K562 (cell line): Measurements from ENCODE around the gene DNAJC6. TPM values are rescaled to one million over a fixed set of nuclear protein-coding genes. Genes with fewer than 3 reads are reported as not detected.

Experiments used
- ATAC-seq: fragments of 200-7000 bp; cut with Tn5 transposase; 3 replicates; pipeline ENCODE4 v1.9.1; 2020; ENCODE audit warnings: moderate library complexity
- BruUV-seq: library from RNA; stranded (reverse); fragments of 400-500 nt; replicated peaks from 2 replicates; lab custom pipeline; 2021; lab: Mats Ljungman, UMichigan
- CTCF ChIA-PET: fragments of 300-600 bp; formaldehyde crosslinking; extraction: SDS; loops from one replicate; lab custom pipeline; 2021; ENCODE audit warnings: low intra/inter-chr PET ratio; lab: Yijun Ruan, JAX
- POLR2A ChIA-PET: fragments of 300-600, 350-650 bp; sonication (Branson Sonifier 250); formaldehyde crosslinking; extraction: SDS; loops from one replicate; lab custom pipeline; 2021; ENCODE audit warnings: antibody characterized with exemption, inconsistent platforms; lab: Yijun Ruan, JAX
- DNase-seq, 4 experiments: peaks; one replicate each; pipeline versions ENCODE4 v3.0.0 to v3.0.0-alpha.2; 2011 to 2018; ENCODE audit warnings: low spot score in 3 of 4, mixed read lengths in 3 of 4; ENCODE audit errors: extremely low read depth in 1 of 4
- FAIRE-seq: peaks from 2 replicates; lab custom pipeline; 2011; peaks lifted over from hg19 to GRCh38; lab: Jason Lieb, UNC
- H2AFZ ChIP-seq: 2 replicates; pipeline ENCODE4 v1.6.0; 2011; ENCODE audit warnings: low read depth, low read length, control low read depth, inconsistent platforms
- H3K27ac ChIP-seq: fragments of 200-600 bp; 3 replicates; pipeline ENCODE4 v1.8.0; 2011; ENCODE audit warnings: low read depth, mild to moderate bottlenecking, control low read depth, inconsistent platforms, low read length, moderate library complexity, mixed read lengths; ENCODE audit errors: extremely low read depth
- H3K27me3 ChIP-seq, 2 experiments: fragments of 300-600 bp in 1 of 2; 2 replicates in 1 of 2; 3 replicates in 1 of 2; pipeline versions ENCODE4 v1.6.0 to v1.8.0; 2011; ENCODE audit warnings: inconsistent platforms in 2 of 2, low read length in 2 of 2, mild to moderate bottlenecking in 1 of 2, mixed read lengths in 1 of 2, moderate library complexity in 1 of 2; ENCODE audit not compliant: control insufficient read depth in 2 of 2, insufficient read depth in 2 of 2
- H3K36me3 ChIP-seq: fragments of 300-600 bp; 3 replicates; pipeline ENCODE4 v1.8.0; 2011; ENCODE audit warnings: mild to moderate bottlenecking, low read length, inconsistent platforms; ENCODE audit not compliant: control insufficient read depth, insufficient read depth
- H3K4me1 ChIP-seq, 2 experiments: fragments of 200-600 bp in 1 of 2; replicated peaks in 1 of 2; 2 replicates in 1 of 2; 3 replicates in 1 of 2; pipeline versions ENCODE4 v1.5.1 to v1.8.0; 2011; ENCODE audit warnings: inconsistent platforms in 2 of 2, low read length in 2 of 2, mild to moderate bottlenecking in 1 of 2, mixed read lengths in 1 of 2, moderate library complexity in 1 of 2; ENCODE audit not compliant: control insufficient read depth in 2 of 2, insufficient read depth in 2 of 2
- H3K4me2 ChIP-seq: 2 replicates; pipeline ENCODE4 v1.6.1; 2011; ENCODE audit warnings: low read length, control low read depth, inconsistent platforms, mixed read lengths; ENCODE audit not compliant: insufficient read depth
- H3K4me3 ChIP-seq: fragments of 200-600 bp; sonication (generic), shearing (Covaris generic); 2 replicates; pipeline ENCODE4 v1.5.1; 2016; ENCODE audit warnings: control low read depth, inconsistent platforms
- H3K79me2 ChIP-seq: fragments of 200-600 bp; 3 replicates; pipeline ENCODE4 v1.8.0; 2011; ENCODE audit warnings: low read length, inconsistent platforms; ENCODE audit not compliant: control insufficient read depth, insufficient read depth
- H3K9ac ChIP-seq, 2 experiments: 2 replicates each; pipeline versions ENCODE4 v1.6.0 to v1.6.1; 2011; ENCODE audit warnings: low read depth in 2 of 2, low read length in 2 of 2, control low read depth in 1 of 2, inconsistent platforms in 1 of 2, mild to moderate bottlenecking in 1 of 2, mixed read lengths in 1 of 2; ENCODE audit not compliant: insufficient read depth in 1 of 2
- H3K9me1 ChIP-seq: one replicate; pipeline ENCODE4 v1.6.0; 2011; ENCODE audit warnings: inconsistent platforms, mild to moderate bottlenecking, low read length, moderate library complexity; ENCODE audit not compliant: control insufficient read depth, insufficient read depth
- H3K9me3 ChIP-seq: replicated peaks from 2 replicates; pipeline ENCODE4 v1.5.1; 2011; ENCODE audit warnings: low read depth, low read length, inconsistent platforms; ENCODE audit not compliant: control insufficient read depth, insufficient read depth
- H4K20me1 ChIP-seq: replicated peaks from 2 replicates; pipeline ENCODE4 v1.6.1; 2011; ENCODE audit warnings: low read length, inconsistent platforms, mixed read lengths; ENCODE audit not compliant: control insufficient read depth, insufficient read depth
- ATF7 ChIP-seq: fragments of 450-650 bp; IDR thresholded peaks from 2 replicates; pipeline ENCODE4 v1.7.1; 2014; ENCODE audit warnings: mild to moderate bottlenecking, moderate library complexity
- CHCHD3 ChIP-seq: fragments of 250-450 bp; sonication (Bioruptor Pico); IDR thresholded peaks from 2 replicates; pipeline ENCODE4 v2.1.2; 2022; ENCODE audit warnings: mild to moderate bottlenecking
- FUS ChIP-seq: fragments of 200-400 bp; formaldehyde crosslinking; optimal IDR thresholded peaks from 2 replicates; pipeline ENCODE3; 2017; ENCODE audit warnings: low read depth, low read length
- HIVEP1 ChIP-seq: fragments of 250-450 bp; sonication (Bioruptor Pico); IDR thresholded peaks from 2 replicates; pipeline ENCODE4 v1.4.0; 2020; ENCODE audit warnings: mild to moderate bottlenecking
- SNRNP70 ChIP-seq: fragments of 200-400 bp; formaldehyde crosslinking; optimal IDR thresholded peaks from 2 replicates; pipeline ENCODE3; 2017; ENCODE audit warnings: low read depth, low read length
- SREBF1 ChIP-seq: fragments of 150-350 bp; IDR thresholded peaks from 2 replicates; pipeline ENCODE4 v1.6.1; 2014; ENCODE audit warnings: antibody characterized with exemption, low read depth, low read length, borderline replicate concordance
- STAG1 ChIP-seq: sonication (generic); formaldehyde crosslinking; IDR thresholded peaks from 2 replicates; pipeline ENCODE4 v1.5.0; 2020; ENCODE audit warnings: missing genetic modification reagents, borderline replicate concordance
- TAF15 ChIP-seq: fragments of 200-400 bp; formaldehyde crosslinking; IDR thresholded peaks from 2 replicates; pipeline ENCODE4 v1.6.1; 2017; ENCODE audit warnings: mild to moderate bottlenecking, low read depth, low read length, moderate library complexity
- TEAD2 ChIP-seq: fragments of 450-650 bp; IDR thresholded peaks from 2 replicates; pipeline ENCODE4 v1.6.1; 2016; ENCODE audit warnings: missing genetic modification characterization, control low read depth, missing compliant biosample characterization
- ZNF282 ChIP-seq: sonication (generic); formaldehyde crosslinking; IDR thresholded peaks from 2 replicates; pipeline ENCODE4 v1.8.1; 2023; ENCODE audit warnings: missing genetic modification reagents
- in situ Hi-C: fragments of 300-500 bp; cut with MboI; formaldehyde crosslinking; loops from 4 replicates; pipeline ENCODE4 v1.15.0; 2018; ENCODE audit warnings: inconsistent platforms, mixed read lengths
- intact Hi-C: fragments of 100-400 bp; cut with micrococcal nuclease; formaldehyde crosslinking; loops from 2 replicates; pipeline ENCODE4 v1.14.2; 2022
- polyA plus RNA-seq, 8 experiments: library from polyadenylated mRNA; depleted of rRNA in 4 of 8; stranded (reverse) in 5 of 8; unstranded in 3 of 8; fragments of >200 nt; fragmentation: Nextera tagmentation in 2 of 8; fragmentation: Illumina TruSeq in 1 of 8; extraction: Ambion mirVana in 2 of 8; extraction: Trizol in 1 of 8; gene quantifications; 2 replicates each; pipeline versions ENCODE4 v1.2.1 to v1.2.3, GENCODE V29; 2011 to 2014; ENCODE audit warnings: inconsistent platforms in 1 of 8, missing spikeins in 1 of 8
- total RNA-seq, 7 experiments: library from RNA; depleted of rRNA in 6 of 7; stranded (reverse); fragments of >200 nt in 6 of 7; fragmentation: Illumina TruSeq in 2 of 7; extraction: Trizol in 2 of 7; gene quantifications; 2 replicates each; pipeline versions ENCODE4 v1.2.1 to v1.2.3, GENCODE V29; 2011 to 2021; ENCODE audit warnings: low replicate concordance in 1 of 7
- TF ChIP-seq, protein P1 (sequence below): fragments of 200-800 bp; sonication (Bioruptor generic); IDR thresholded peaks from 2 replicates; pipeline ENCODE4 v1.6.1; 2017; ENCODE audit warnings: missing genetic modification characterization, missing compliant biosample characterization
- TF ChIP-seq, protein P2 (sequence below): fragments of 150-350 bp; IDR thresholded peaks from 2 replicates; pipeline ENCODE4 v1.6.1; 2014; ENCODE audit warnings: low read depth, mild to moderate bottlenecking, low read length, borderline replicate concordance
- TF ChIP-seq, protein P3 (sequence below): sonication (generic); formaldehyde crosslinking; IDR thresholded peaks from 2 replicates; pipeline ENCODE4 v1.8.1; 2023; ENCODE audit warnings: mild to moderate bottlenecking, missing genetic modification reagents

Gene DNAJC6
- total and polyA plus RNA-seq, 9 of the 15 experiments (the other 6 are each of a cell fraction or from before 2014, with no cell fraction given) = 6.7 to 78.7 (median 28.0) TPM

DNA sequence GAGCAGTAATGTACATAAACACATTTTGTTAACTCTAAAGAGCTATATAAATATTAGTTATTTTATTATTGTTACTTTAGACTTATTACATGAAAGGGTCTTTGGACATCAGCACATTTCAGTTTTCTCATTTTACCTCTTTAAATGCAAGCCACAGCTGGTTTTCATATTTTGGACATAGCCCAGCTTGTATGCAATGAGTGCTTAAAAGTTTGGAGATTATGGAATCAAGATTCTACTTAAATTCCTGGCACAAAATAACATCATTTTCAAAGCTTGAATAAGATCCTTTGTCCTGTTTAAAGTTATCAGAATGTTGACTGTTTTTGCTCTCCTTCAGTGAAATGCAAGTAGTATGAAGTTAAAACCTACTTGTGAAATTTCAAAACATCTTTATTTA lies 95.6 kb downstream of the DNAJC6 start:
- H2AFZ ChIP-seq = no peak overlapping the region
- H3K4me1 ChIP-seq = no peaks in the 10 kb centered on the region; a peak in 1 of 5 replicates
- FAIRE-seq (no peak), DNase-seq (no peak), ATAC-seq (no peak)
- intact Hi-C loops = no loop called here
- no peak overlapping the region for H3K4me3 ChIP-seq
- H3K4me2 ChIP-seq = no peak overlapping the region
- CTCF ChIA-PET = no interaction called here
- peaks cover 96% of the 10 kb centered on the region for H3K36me3 ChIP-seq
- no peaks in the 10 kb centered on the region for H3K79me2 ChIP-seq
- H3K9me3 ChIP-seq = no peaks in the 10 kb centered on the region
- H3K9ac ChIP-seq = no peak overlapping the region
- POLR2A ChIA-PET = interaction anchor here (1.4 to 1.9 kb wide), 2 partner anchors 10 to 14 kb away, joined by 7 to 11 read pairs; no protein-coding TSS in a partner anchor
- H4K20me1 ChIP-seq = no peaks in the 10 kb centered on the region
- no TSS peak for BruUV-seq
- in situ Hi-C loops = no loop called here
- no peaks in the 10 kb centered on the region for H3K27me3 ChIP-seq
- H3K9me1 ChIP-seq = no peaks in the 10 kb centered on the region
- H3K27ac ChIP-seq = no peak overlapping the region
- TF ChIP-seq SREBF1 (no peak), STAG1 (CRISPR knock-in tag) (no peak), HIVEP1 (CRISPR knock-in tag) (no peak), SNRNP70 (no peak), FUS (no peak), CHCHD3 (CRISPR knock-in tag) (no peak), TAF15 (no peak), ZNF282 (CRISPR knock-in tag) (no peak), TEAD2 (tag) (no peak), ATF7 (no peak)
- TF ChIP-seq, protein P1, sequence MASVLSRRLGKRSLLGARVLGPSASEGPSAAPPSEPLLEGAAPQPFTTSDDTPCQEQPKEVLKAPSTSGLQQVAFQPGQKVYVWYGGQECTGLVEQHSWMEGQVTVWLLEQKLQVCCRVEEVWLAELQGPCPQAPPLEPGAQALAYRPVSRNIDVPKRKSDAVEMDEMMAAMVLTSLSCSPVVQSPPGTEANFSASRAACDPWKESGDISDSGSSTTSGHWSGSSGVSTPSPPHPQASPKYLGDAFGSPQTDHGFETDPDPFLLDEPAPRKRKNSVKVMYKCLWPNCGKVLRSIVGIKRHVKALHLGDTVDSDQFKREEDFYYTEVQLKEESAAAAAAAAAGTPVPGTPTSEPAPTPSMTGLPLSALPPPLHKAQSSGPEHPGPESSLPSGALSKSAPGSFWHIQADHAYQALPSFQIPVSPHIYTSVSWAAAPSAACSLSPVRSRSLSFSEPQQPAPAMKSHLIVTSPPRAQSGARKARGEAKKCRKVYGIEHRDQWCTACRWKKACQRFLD = no peak
- TF ChIP-seq, protein P2, sequence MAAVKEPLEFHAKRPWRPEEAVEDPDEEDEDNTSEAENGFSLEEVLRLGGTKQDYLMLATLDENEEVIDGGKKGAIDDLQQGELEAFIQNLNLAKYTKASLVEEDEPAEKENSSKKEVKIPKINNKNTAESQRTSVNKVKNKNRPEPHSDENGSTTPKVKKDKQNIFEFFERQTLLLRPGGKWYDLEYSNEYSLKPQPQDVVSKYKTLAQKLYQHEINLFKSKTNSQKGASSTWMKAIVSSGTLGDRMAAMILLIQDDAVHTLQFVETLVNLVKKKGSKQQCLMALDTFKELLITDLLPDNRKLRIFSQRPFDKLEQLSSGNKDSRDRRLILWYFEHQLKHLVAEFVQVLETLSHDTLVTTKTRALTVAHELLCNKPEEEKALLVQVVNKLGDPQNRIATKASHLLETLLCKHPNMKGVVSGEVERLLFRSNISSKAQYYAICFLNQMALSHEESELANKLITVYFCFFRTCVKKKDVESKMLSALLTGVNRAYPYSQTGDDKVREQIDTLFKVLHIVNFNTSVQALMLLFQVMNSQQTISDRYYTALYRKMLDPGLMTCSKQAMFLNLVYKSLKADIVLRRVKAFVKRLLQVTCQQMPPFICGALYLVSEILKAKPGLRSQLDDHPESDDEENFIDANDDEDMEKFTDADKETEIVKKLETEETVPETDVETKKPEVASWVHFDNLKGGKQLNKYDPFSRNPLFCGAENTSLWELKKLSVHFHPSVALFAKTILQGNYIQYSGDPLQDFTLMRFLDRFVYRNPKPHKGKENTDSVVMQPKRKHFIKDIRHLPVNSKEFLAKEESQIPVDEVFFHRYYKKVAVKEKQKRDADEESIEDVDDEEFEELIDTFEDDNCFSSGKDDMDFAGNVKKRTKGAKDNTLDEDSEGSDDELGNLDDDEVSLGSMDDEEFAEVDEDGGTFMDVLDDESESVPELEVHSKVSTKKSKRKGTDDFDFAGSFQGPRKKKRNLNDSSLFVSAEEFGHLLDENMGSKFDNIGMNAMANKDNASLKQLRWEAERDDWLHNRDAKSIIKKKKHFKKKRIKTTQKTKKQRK = no peak
- TF ChIP-seq, protein P3, sequence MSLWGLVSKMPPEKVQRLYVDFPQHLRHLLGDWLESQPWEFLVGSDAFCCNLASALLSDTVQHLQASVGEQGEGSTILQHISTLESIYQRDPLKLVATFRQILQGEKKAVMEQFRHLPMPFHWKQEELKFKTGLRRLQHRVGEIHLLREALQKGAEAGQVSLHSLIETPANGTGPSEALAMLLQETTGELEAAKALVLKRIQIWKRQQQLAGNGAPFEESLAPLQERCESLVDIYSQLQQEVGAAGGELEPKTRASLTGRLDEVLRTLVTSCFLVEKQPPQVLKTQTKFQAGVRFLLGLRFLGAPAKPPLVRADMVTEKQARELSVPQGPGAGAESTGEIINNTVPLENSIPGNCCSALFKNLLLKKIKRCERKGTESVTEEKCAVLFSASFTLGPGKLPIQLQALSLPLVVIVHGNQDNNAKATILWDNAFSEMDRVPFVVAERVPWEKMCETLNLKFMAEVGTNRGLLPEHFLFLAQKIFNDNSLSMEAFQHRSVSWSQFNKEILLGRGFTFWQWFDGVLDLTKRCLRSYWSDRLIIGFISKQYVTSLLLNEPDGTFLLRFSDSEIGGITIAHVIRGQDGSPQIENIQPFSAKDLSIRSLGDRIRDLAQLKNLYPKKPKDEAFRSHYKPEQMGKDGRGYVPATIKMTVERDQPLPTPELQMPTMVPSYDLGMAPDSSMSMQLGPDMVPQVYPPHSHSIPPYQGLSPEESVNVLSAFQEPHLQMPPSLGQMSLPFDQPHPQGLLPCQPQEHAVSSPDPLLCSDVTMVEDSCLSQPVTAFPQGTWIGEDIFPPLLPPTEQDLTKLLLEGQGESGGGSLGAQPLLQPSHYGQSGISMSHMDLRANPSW (CRISPR knock-in tag) = no peak
